OCI-LY1 (cell line): Measurements from ENCODE around the gene SLC25A28.

Experiments
- CTCF ChIP-seq: fragments of 200-600 bp; sonication (generic), shearing (Covaris generic); IDR thresholded peaks from 2 replicates; pipeline ENCODE4 v1.5.1; 2017; ENCODE audit warnings: mild to moderate bottlenecking, antibody characterized with exemption, low read length, moderate library complexity, mixed read lengths
- EZH2 ChIP-seq: fragments of 200-600 bp; sonication (generic), shearing (Covaris generic); IDR thresholded peaks from 2 replicates; pipeline ENCODE4 v1.8.0; 2017; ENCODE audit warnings: borderline replicate concordance, mixed run types, mild to moderate bottlenecking, antibody characterized with exemption, low read length, moderate library complexity, mixed read lengths

- TF ChIP-seq CTCF = no peak
- no peak for TF ChIP-seq EZH2
Observed at GRCh38 chr10:99571816-99572215, 48.4 kb downstream of the SLC25A28 start.
